Trophoblast cell (in vitro differentiated cells and primary cell): Measurements from ENCODE around the gene STX16.

Source experiments
- DNase-seq, 2 donors: peaks; one replicate each; pipeline ENCODE4 v3.0.0-alpha.2; 2016
- H2AFZ ChIP-seq: 2 replicates; pipeline ENCODE4 v1.6.1; 2013; ENCODE audit warnings: low read length, moderate library complexity, mild to moderate bottlenecking; ENCODE audit not compliant: insufficient read depth, poor library complexity
- H2AK5ac ChIP-seq: 2 replicates; pipeline ENCODE4 v1.6.1; 2013; ENCODE audit warnings: mild to moderate bottlenecking, low read length
- H2BK120ac ChIP-seq: 2 replicates; pipeline ENCODE4 v1.6.1; 2013; ENCODE audit warnings: low read length, mild to moderate bottlenecking, moderate library complexity; ENCODE audit not compliant: insufficient read depth, poor library complexity
- H2BK12ac ChIP-seq: 2 replicates; pipeline ENCODE4 v1.6.1; 2013; ENCODE audit warnings: mild to moderate bottlenecking, low read length, moderate library complexity
- H2BK5ac ChIP-seq: 2 replicates; pipeline ENCODE4 v1.6.1; 2013; ENCODE audit warnings: low read length, low read depth, moderate library complexity, mild to moderate bottlenecking; ENCODE audit not compliant: poor library complexity
- H3K14ac ChIP-seq: 2 replicates; pipeline ENCODE4 v1.6.1; 2013; ENCODE audit warnings: mild to moderate bottlenecking, low read length
- H3K18ac ChIP-seq: 2 replicates; pipeline ENCODE4 v1.6.1; 2013; ENCODE audit warnings: mild to moderate bottlenecking, low read length
- H3K23ac ChIP-seq: 2 replicates; pipeline ENCODE4 v1.6.1; 2013; ENCODE audit warnings: low read length
- H3K27ac ChIP-seq: 2 replicates; pipeline ENCODE4 v1.5.1; 2013; ENCODE audit warnings: low read depth, mild to moderate bottlenecking, inconsistent platforms, low read length, moderate library complexity
- H3K27me3 ChIP-seq: 2 replicates; pipeline ENCODE4 v1.6.1; 2013; ENCODE audit warnings: inconsistent platforms, mild to moderate bottlenecking, low read length, moderate library complexity; ENCODE audit not compliant: insufficient read depth
- H3K36me3 ChIP-seq, 2 experiments: 1 replicate in 1 of 2; 2 replicates in 1 of 2; pipeline ENCODE4 v1.6.1; 2013; ENCODE audit warnings: low read length in 2 of 2, mild to moderate bottlenecking in 2 of 2, moderate library complexity in 1 of 2; ENCODE audit not compliant: insufficient read depth in 2 of 2, control insufficient read depth in 1 of 2
- H3K4ac ChIP-seq: 2 replicates; pipeline ENCODE4 v1.6.1; 2013; ENCODE audit warnings: low read depth, mild to moderate bottlenecking, low read length, moderate library complexity
- H3K4me1 ChIP-seq, 2 experiments: 1 replicate in 1 of 2; 2 replicates in 1 of 2; pipeline ENCODE4 v1.6.1; 2013; ENCODE audit warnings: low read length in 2 of 2, mild to moderate bottlenecking in 2 of 2, moderate library complexity in 1 of 2; ENCODE audit not compliant: insufficient read depth in 2 of 2, control insufficient read depth in 1 of 2
- H3K4me2 ChIP-seq: 2 replicates; pipeline ENCODE4 v1.6.1; 2013; ENCODE audit warnings: inconsistent platforms, mild to moderate bottlenecking, low read length, moderate library complexity
- H3K4me3 ChIP-seq: 2 replicates; pipeline ENCODE4 v1.5.1; 2013; ENCODE audit warnings: mild to moderate bottlenecking, low read depth, low read length, inconsistent platforms
- H3K79me1 ChIP-seq: one replicate; pipeline ENCODE4 v1.6.1; 2013; ENCODE audit warnings: low read length
- H3K79me2 ChIP-seq: 2 replicates; pipeline ENCODE4 v1.6.1; 2013; ENCODE audit warnings: low read length, mild to moderate bottlenecking; ENCODE audit not compliant: control insufficient read depth, insufficient read depth, poor library complexity
- H3K9ac ChIP-seq: 2 replicates; pipeline ENCODE4 v1.6.1; 2013; ENCODE audit warnings: mild to moderate bottlenecking, low read length
- H3K9me3 ChIP-seq: 2 replicates; pipeline ENCODE4 v1.6.1; 2013; ENCODE audit warnings: low read depth, mild to moderate bottlenecking, control low read depth, inconsistent platforms, low read length; ENCODE audit not compliant: insufficient read depth
- H4K12ac ChIP-seq: 2 replicates; pipeline ENCODE4 v1.6.1; 2013; ENCODE audit warnings: low read depth, mild to moderate bottlenecking, low read length, moderate library complexity
- H4K8ac ChIP-seq: 2 replicates; pipeline ENCODE4 v1.6.1; 2013; ENCODE audit warnings: low read depth, mild to moderate bottlenecking, low read length, moderate library complexity
- H4K91ac ChIP-seq: one replicate; pipeline ENCODE4 v1.6.1; 2013; ENCODE audit warnings: low read depth, mild to moderate bottlenecking, low read length, moderate library complexity
- WGBS: extraction: QIAGEN DNeasy Blood & Tissue Kit; methylation state at CpG from one replicate; pipeline ENCODE4 v1.1.7; 2013; ENCODE audit warnings: missing lambda C conversion rate; ENCODE audit not compliant: insufficient read length, insufficient coverage; ENCODE audit errors: extremely low coverage; 5-methylcytosine and 5-hydroxymethylcytosine counted together

Gene STX16

GRCh38 chr20:58634521-58635278 is 16.4 kb upstream of the STX16 start:
- no peak overlapping the region for H3K27ac ChIP-seq
- no peaks in the 10 kb centered on the region for H3K27me3 ChIP-seq
- no peak overlapping the region for H3K4me3 ChIP-seq
- no peak overlapping the region for H2AFZ ChIP-seq
- no peak overlapping the region for H3K4ac ChIP-seq
- no peaks in the 10 kb centered on the region for H3K36me3 ChIP-seq
- H4K91ac ChIP-seq, result no peak overlapping the region
- H3K18ac ChIP-seq, result no peak overlapping the region
- H2BK5ac ChIP-seq, result no peak overlapping the region
- no peak overlapping the region for H3K23ac ChIP-seq
- no CpG with 5 or more reads among the region's 26 CpGs for WGBS
- no peaks in the 10 kb centered on the region for H3K4me1 ChIP-seq
- H3K4me2 ChIP-seq, result no peak overlapping the region
- H3K14ac ChIP-seq, result no peak overlapping the region
- no peak overlapping the region for H2BK120ac ChIP-seq
- H4K12ac ChIP-seq, result no peak overlapping the region
- H2BK12ac ChIP-seq, result no peak overlapping the region
- H4K8ac ChIP-seq, result no peak overlapping the region
- no peaks in the 10 kb centered on the region for H3K9me3 ChIP-seq
- H3K79me1 ChIP-seq, result no peaks in the 10 kb centered on the region
- H3K79me2 ChIP-seq, result no peaks in the 10 kb centered on the region
- H2AK5ac ChIP-seq, result no peak overlapping the region
- H3K9ac ChIP-seq, result no peak overlapping the region
- DNase-seq, result no peak

GRCh38 chr20:58635279-58635665 is 15.8 kb upstream of the STX16 start:
- no peak overlapping the region for H2BK12ac ChIP-seq

GRCh38 chr20:58636396-58636982 is 14.6 kb upstream of the STX16 start:
- Histone ChIP-seq H3K9me3 (no peaks in the 10 kb centered on the region), H3K18ac (no peak overlapping the region), H4K8ac (no peak overlapping the region), H3K4me2 (no peak overlapping the region), H3K4me1 (no peaks in the 10 kb centered on the region), H3K36me3 (no peaks in the 10 kb centered on the region), H3K79me1 (no peaks in the 10 kb centered on the region), H3K79me2 (no peaks in the 10 kb centered on the region), H2BK120ac (no peak overlapping the region), H4K12ac (no peak overlapping the region), H4K91ac (no peak overlapping the region), H2AFZ (no peak overlapping the region), H3K4ac (no peak overlapping the region), H3K9ac (no peak overlapping the region), H3K4me3 (no peak overlapping the region), H3K27me3 (no peaks in the 10 kb centered on the region), H2BK12ac (no peak overlapping the region), H3K14ac (no peak overlapping the region), H2AK5ac (no peak overlapping the region), H2BK5ac (no peak overlapping the region), H3K23ac (no peak overlapping the region), H3K27ac (no peak overlapping the region)
- no CpG with 5 or more reads among the region's 10 CpGs for WGBS
- DNase-seq, result no peak

More at GRCh38 chr20:58635279-58635665, 15.8 kb upstream of the STX16 start:
- Histone ChIP-seq H3K18ac (no peak overlapping the region), H3K9ac (no peak overlapping the region), H3K4me2 (no peak overlapping the region), H2BK5ac (no peak overlapping the region), H3K23ac (no peak overlapping the region), H3K79me2 (no peaks in the 10 kb centered on the region), H3K14ac (no peak overlapping the region), H4K8ac (no peak overlapping the region), H2AK5ac (no peak overlapping the region), H3K79me1 (no peaks in the 10 kb centered on the region), H3K4me3 (no peak overlapping the region), H4K91ac (no peak overlapping the region), H3K27ac (no peak overlapping the region), H3K4me1 (no peaks in the 10 kb centered on the region), H2BK120ac (no peak overlapping the region), H3K9me3 (no peaks in the 10 kb centered on the region), H2AFZ (no peak overlapping the region), H4K12ac (no peak overlapping the region), H3K27me3 (no peaks in the 10 kb centered on the region), H3K36me3 (no peaks in the 10 kb centered on the region), H3K4ac (no peak overlapping the region)
- WGBS, result no CpG with 5 or more reads among the region's 11 CpGs
- no peak for DNase-seq

GRCh38 chr20:58636983-58637421 is 14.1 kb upstream of the STX16 start:
- Histone ChIP-seq H3K79me2 (no peaks in the 10 kb centered on the region), H2BK12ac (no peak overlapping the region), H4K12ac (no peak overlapping the region), H4K91ac (no peak overlapping the region), H3K4me3 (no peak overlapping the region), H3K23ac (no peak overlapping the region), H4K8ac (no peak overlapping the region), H3K18ac (no peak overlapping the region), H2BK120ac (no peak overlapping the region), H3K9me3 (no peaks in the 10 kb centered on the region), H3K4me1 (no peaks in the 10 kb centered on the region), H3K9ac (no peak overlapping the region), H3K36me3 (no peaks in the 10 kb centered on the region), H2AFZ (no peak overlapping the region), H3K27ac (no peak overlapping the region), H3K4me2 (no peak overlapping the region), H3K27me3 (no peaks in the 10 kb centered on the region), H3K79me1 (no peaks in the 10 kb centered on the region), H2AK5ac (no peak overlapping the region), H3K14ac (no peak overlapping the region), H2BK5ac (no peak overlapping the region), H3K4ac (no peak overlapping the region)
- DNase-seq, result peak in 1 of 2 donors; percentile 32
- no CpG with 5 or more reads among the region's 8 CpGs for WGBS
